WERI-Rb-1 (cell line): Measurements from ENCODE around the gene LYVE1.

Experiments
- DNase-seq: peaks from one replicate; pipeline ENCODE4 v3.0.0-alpha.2; 2020
- H3K27ac ChIP-seq: fragments of 250-450 bp; sonication (Bioruptor Pico); 2 replicates; pipeline ENCODE4 v1.5.1; 2020; ENCODE audit warnings: mild to moderate bottlenecking, moderate library complexity
- H3K27me3 ChIP-seq: fragments of 250-450 bp; sonication (Bioruptor Pico); 2 replicates; pipeline ENCODE4 v1.5.1; 2021; ENCODE audit warnings: mild to moderate bottlenecking, low read depth, moderate library complexity; ENCODE audit not compliant: insufficient read depth, severe bottlenecking
- H3K36me3 ChIP-seq: fragments of 250-450 bp; sonication (Bioruptor Pico); 2 replicates; pipeline ENCODE4 v1.5.1; 2020; ENCODE audit warnings: mild to moderate bottlenecking, moderate library complexity
- H3K4me3 ChIP-seq: 2 replicates; pipeline ENCODE4 v1.5.1; 2011; ENCODE audit warnings: low read depth, mild to moderate bottlenecking, control low read depth, low read length
- H3K9me3 ChIP-seq: fragments of 250-450 bp; sonication (Bioruptor Pico); 2 replicates; pipeline ENCODE4 v1.5.1; 2021; ENCODE audit warnings: mild to moderate bottlenecking, moderate library complexity; ENCODE audit not compliant: severe bottlenecking
- CTCF ChIP-seq: IDR thresholded peaks from 2 replicates; pipeline ENCODE4 v1.5.1; 2011; ENCODE audit warnings: low read depth, mild to moderate bottlenecking, control low read depth, inconsistent platforms, low read length

LYVE1 gene

GRCh38 chr11:10568486-10568941 is at the start of gene LYVE1:
TSS of gene LYVE1 (minus strand) at chr11:10568665. CDS start at chr11:10568532, 133 bp downstream.
- no peak within 1 kb of the TSS for H3K4me3 ChIP-seq
- no peaks in the 10 kb centered on the region for H3K9me3 ChIP-seq
- TF ChIP-seq CTCF: no peak
- H3K27ac ChIP-seq: no peak within 1 kb of the TSS
- H3K27me3 ChIP-seq: no peaks in the 10 kb centered on the region
- DNase-seq: no peak
- H3K36me3 ChIP-seq: no peaks in the 10 kb centered on the region

- Histone ChIP-seq H3K27me3 (no peaks in the 10 kb centered on the region), H3K9me3 (no peaks in the 10 kb centered on the region), H3K27ac (no peak overlapping the region), H3K4me3 (no peak overlapping the region), H3K36me3 (no peaks in the 10 kb centered on the region)
- TF ChIP-seq CTCF: no peak
- no peak for DNase-seq
Observed at GRCh38 chr11:10617551-10617950, 49.1 kb upstream of the LYVE1 start.

GRCh38 chr11:10611979-10612862 is 43.8 kb upstream of the LYVE1 start:
- no peak overlapping the region for H3K27ac ChIP-seq
- no peaks in the 10 kb centered on the region for H3K9me3 ChIP-seq
- no peak overlapping the region for H3K4me3 ChIP-seq
- H3K27me3 ChIP-seq: no peaks in the 10 kb centered on the region
- no peak for DNase-seq
- no peaks in the 10 kb centered on the region for H3K36me3 ChIP-seq
- TF ChIP-seq CTCF: no peak

- no peaks in the 10 kb centered on the region for H3K27me3 ChIP-seq
- DNase-seq: no peak
- TF ChIP-seq CTCF: no peak
- H3K4me3 ChIP-seq: no peak overlapping the region
- no peaks in the 10 kb centered on the region for H3K36me3 ChIP-seq
- no peaks in the 10 kb centered on the region for H3K9me3 ChIP-seq
- no peak overlapping the region for H3K27ac ChIP-seq
Observed at GRCh38 chr11:10609636-10610035, 41.2 kb upstream of the LYVE1 start.

- TF ChIP-seq CTCF: no peak
- H3K27me3 ChIP-seq: no peaks in the 10 kb centered on the region
- H3K36me3 ChIP-seq: no peaks in the 10 kb centered on the region
- DNase-seq: no peak
- no peaks in the 10 kb centered on the region for H3K9me3 ChIP-seq
- no peak overlapping the region for H3K4me3 ChIP-seq
- H3K27ac ChIP-seq: no peak overlapping the region
Observed at GRCh38 chr11:10608584-10608983, 40.1 kb upstream of the LYVE1 start.
